ENCODE results near the gene CFAP77. TPM values are rescaled to one million over a fixed set of nuclear protein-coding genes. Genes with fewer than 3 reads are reported as not detected.

CFAP77 gene
- total RNA-seq, 1 donor from 2014 or later, result not detected

DNA sequence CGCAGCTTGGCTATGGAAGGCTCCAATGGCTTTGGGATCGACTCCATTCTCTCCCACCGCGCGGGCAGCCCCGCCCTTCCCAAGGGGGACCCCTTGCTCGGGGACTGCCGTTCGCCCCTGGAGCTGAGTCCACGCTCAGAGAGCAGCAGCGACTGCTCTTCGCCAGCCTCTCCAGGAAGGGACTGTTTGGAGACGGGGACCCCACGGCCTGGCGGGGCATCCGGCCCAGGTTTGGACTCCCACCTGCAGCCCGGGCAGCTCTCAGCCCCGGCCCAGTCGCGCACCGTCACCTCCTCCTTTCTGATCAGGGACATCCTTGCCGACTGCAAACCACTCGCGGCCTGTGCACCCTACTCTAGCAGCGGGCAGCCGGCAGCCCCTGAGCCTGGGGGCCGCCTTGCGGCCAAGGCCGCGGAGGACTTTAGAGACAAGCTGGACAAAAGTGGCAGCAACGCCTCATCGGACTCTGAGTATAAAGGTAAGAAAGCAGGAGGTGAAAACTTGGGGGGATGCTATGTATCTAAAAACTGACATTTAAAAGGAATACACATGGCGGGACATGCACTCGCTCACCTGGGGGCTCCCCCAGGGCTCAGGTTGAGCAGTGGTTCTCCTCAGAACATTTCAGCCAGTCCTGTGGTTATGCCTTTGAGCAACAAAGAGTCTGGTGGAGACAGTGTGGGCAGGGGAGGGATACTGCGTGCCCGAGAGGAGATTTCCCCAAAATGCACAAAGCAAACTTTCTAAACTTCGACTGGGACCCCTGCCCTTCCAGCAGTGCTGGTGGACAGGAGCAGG, 173.0 kb downstream of the CFAP77 start:
- no peak for DNase-seq

GRCh38 chr9:132583584-132584304, 173.7 kb downstream of the CFAP77 start:
- no peak for DNase-seq

DNA sequence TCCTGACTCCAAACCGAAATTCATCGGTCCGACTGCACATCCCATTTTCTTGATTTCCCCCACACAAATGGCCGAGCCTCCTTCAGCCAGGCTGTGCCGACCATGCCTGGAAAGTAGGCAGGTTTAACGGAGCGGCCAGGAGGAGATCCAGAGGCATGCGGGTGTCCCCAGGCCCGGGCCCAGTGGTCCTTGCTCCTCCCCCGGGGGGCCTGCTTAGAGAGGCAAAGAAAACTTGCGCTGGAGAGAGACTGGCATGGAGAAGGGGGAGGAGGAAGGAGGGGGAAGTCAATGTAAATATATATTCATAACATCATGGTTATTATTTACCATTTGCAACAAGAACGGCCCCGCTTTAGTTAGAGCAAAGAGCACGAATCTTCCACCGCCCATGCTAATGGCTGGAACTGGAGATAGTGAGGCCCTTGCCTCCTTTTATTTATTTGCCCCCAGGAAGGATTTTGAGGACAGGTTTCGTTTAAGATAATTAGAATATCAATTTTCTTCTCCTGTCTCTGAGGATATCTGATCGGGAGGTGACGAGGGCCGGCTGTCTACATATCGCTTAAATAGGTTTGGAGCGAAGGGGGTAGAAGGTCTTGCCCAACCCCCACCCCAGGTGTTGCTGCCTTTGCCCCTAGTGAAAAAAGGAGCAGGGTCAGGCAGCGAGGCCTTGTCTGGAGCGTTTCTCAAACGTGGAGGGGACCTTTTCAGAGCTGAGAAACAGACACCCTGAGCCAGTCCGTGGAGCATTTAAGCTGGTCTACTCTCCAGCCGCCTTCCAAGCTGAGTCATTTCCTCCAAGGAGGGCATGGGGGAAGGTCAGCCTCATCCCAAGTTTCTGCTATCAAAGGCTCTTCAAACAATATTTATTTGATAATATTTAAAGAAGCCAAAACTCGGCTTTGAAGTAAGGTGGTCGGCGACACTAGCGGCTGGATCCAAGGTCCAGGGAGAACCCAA, 174.9 kb downstream of the CFAP77 start:
- DNase-seq, result no peak

- no peak for DNase-seq
Observed at GRCh38 chr9:132585954-132586829, 176.2 kb downstream of the CFAP77 start.

DNA sequence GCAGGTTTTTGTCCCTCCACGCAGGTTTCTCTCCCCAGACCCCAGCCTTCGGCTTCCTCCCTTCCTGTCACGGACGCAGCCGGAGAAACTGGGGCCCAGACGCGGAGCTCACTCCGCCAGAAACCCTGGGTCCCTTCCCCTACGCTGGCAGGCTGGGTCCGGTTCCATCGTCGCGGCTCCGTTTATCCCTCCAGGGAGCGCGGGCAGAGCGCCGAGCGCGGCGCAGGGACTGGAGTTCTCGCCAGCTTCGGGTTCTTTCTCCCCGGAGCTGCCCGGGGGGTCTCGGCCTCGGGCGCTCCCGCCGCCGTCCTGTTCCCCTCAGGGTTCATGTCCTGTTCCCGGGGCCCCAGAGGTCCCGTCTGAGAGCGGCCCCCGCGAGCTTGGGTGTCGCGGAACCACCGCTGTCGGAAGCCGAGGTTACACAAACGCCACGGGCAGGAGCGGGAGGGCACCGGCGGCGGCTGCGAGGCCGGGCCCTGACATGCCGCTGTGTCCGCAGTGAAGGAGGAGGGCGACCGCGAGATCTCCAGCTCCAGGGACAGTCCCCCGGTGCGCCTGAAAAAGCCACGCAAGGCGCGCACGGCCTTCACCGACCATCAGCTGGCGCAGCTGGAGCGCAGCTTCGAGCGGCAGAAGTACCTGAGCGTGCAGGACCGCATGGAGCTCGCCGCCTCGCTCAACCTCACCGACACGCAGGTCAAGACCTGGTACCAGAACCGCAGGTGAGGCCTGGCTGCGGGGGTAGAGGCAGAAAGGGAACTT, 177.0 kb downstream of the CFAP77 start:
- DNase-seq, result no peak

GRCh38 chr9:132587592-132587955, 177.6 kb downstream of the CFAP77 start:
- no peak for DNase-seq

- DNase-seq, result no peak
Observed at GRCh38 chr9:132588098-132588497, 178.1 kb downstream of the CFAP77 start.

GRCh38 chr9:132588501-132589147, 178.6 kb downstream of the CFAP77 start:
- no peak for DNase-seq

GRCh38 chr9:132589148-132590036, 179.4 kb downstream of the CFAP77 start:
- no peak for DNase-seq

GRCh38 chr9:132590037-132590317, 180.0 kb downstream of the CFAP77 start:
- no peak for DNase-seq

DNA sequence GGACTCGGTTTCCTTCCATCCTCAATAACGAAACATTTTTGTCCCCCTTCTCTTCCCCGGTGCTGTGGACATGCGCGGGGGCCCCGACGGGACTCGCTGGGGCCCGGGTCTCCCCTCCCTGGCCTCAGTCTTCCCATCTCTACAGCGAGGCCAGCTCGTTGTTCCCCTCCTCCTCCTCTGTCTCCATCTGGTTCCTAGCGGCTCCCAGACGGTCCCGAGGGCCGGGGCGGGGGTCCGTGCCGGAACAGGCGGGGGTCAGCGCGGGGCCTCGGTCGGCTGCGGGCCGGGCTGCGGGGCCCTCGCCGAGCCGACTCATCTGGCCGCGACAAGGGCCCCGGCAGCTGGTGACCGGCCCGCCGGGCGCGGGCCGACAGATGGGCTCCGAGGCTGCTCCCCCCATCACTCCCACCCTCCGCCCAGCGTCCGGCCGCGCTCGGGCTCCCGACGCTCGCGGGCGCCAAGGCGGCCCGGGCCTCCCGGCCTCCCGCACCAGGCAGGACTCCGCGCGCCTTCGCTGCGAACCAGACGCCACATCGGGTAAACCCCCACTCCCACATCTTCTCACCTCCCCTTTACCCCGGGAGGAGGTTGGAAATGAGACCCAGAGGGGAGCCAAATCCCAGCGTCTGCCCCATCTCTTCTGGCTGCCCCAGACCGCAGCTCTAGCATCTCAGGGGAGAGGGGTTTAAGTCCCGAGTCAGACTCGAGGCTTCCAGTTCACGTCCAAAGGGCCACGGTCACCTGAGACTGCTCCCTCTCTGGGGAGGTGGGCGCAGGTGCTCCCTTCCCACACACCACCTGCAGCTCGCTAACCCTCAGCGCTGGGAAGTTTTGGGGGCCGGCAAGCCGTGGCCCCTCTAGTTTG, 180.5 kb downstream of the CFAP77 start:
- DNase-seq, result no peak

- no peak for DNase-seq
Observed at GRCh38 chr9:132591244-132591643, 181.2 kb downstream of the CFAP77 start.

DNA sequence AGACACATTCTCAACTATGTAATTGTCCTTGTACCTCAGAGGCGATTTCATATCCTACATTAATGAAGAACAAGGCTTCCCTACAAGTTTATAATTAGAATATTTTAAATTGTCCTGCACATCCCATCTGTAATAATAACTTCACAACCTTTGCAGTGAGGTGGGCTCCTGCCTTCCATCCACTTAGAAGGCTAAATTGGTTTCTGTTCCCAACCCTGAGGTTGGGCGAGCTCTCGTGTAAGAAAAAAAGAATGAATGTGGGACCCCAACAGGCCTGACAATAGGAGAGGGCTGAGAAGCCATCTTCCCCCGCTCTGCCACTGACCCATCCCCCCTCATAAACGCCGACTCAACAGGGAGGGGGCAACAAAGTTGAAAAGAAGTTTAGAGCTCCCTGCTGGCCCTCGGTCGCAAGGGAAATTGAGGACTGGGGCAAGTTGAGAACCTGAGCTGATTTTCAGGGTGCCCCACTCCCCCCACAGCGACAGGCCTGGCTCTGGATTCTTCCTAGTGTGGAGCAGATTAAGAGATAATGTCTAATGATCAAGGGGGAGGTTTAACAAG, 181.8 kb downstream of the CFAP77 start:
- no peak for DNase-seq

DNA sequence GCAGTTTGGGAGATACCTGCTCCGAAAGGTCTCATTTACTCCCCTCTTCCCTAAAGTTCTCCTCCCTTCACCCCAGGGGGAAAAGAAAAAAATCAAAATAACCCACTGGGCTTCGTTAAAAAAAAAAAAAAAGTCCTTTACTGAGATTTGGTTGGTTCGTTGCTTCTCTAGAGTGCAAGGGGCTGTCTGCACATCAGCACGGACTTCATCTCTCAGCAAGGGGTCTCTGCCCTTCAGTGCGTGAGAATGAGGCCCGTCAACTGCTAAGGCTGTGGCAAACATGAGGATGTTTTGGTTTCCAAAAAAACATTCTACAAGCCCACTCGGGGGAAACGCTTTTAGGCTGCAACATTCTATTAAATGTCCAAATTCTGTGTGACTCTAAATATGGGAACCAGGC, 182.4 kb downstream of the CFAP77 start:
- no peak for DNase-seq

DNA sequence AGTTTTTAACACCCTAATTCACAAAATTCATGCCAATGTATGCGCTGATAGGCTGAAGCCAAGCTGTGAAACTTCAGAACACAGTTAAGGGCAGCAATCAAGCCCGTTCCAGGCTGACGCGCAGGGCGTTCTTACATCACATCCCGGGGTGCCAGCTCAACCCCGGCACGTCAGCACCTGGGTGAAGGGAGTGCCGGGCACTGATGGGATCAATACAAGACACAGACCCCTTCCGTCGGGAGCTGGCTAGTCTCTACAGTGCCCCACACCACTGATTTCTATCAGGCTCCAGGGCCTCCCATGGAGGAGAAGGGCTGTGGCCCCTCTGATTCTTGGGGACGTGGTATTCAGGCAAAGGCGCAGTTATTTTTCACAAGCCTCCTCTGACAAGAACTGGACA, 184.4 kb downstream of the CFAP77 start:
- no peak for DNase-seq

- DNase-seq, result no peak
Observed at GRCh38 chr9:132595319-132595718, 185.3 kb downstream of the CFAP77 start.

GRCh38 chr9:132596200-132596599, 186.2 kb downstream of the CFAP77 start:
- no peak for DNase-seq
